Measurements from ENCODE around the gene PFKFB1. TPM values are rescaled to one million over a fixed set of nuclear protein-coding genes. Genes with fewer than 3 reads are reported as not detected.

PFKFB1 gene
- total RNA-seq, 1 experiment from 2014 or later = 0.81 TPM

DNA sequence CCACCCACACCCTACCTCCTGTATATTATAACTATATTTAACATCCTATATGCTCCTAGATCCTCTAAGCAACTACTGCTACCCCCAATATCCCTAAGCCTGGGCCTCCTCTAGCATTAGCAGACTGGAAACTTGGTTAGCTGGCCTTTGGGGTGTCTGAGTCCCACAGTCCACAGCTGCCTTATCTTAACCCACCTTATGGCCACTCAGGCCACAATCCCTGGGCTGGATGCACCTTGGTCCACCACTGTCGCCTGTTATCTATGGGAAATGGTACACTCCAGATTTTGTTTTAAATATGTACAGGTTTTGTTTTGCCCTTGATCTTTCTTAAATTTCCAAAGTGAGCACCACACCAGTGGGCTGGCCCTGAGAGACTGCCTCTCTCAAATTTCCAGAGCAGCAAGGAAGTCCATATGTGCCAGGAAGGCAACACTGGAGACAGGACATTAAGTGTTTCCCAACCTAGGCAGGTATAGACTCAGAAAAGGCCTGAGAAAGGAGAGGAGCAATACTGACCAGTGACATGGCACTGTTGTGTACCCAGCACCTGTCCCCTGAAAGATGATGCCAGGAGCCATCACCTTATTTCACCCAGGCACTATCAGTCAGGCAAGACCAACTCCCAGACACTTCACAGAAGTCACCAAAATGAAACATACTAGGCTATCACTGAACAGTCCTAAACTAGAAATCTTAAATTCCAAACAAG lies 921 bp downstream of the PFKFB1 start:
- no peaks in the 10 kb centered on the region for H3K9me2 ChIP-seq (ENCODE audit: insufficient read depth)
- H3K4me2 ChIP-seq (ENCODE audit: low read length) = no peak overlapping the region
- no peak overlapping the region for H3K27ac ChIP-seq (ENCODE audit: low read depth, low read length)
- H3K9ac ChIP-seq (ENCODE audit: low read length) = no peak overlapping the region
- no peaks in the 10 kb centered on the region for H3K27me3 ChIP-seq (ENCODE audit: insufficient read depth, low read length)
- intact Hi-C loops (cut with micrococcal nuclease) = no loop called here
- H3K79me2 ChIP-seq (ENCODE audit: insufficient read depth, low read length) = no peaks in the 10 kb centered on the region
- H3K9me3 ChIP-seq (ENCODE audit: control insufficient read depth in 1 of 2, insufficient read depth in 1 of 2, low read depth in 1 of 2, low read length in 2 of 2) = no peaks in the 10 kb centered on the region
- no peak for DNase-seq (ENCODE audit: low read depth, low spot score)
- TF ChIP-seq POLR2AphosphoS5 (IDR thresholded peaks at IDR 0.05; ENCODE audit: low read depth, low read length) (no peak), EZH2phosphoT487 (IDR thresholded peaks at IDR 0.05; ENCODE audit: borderline replicate concordance) (no peak), MAX (IDR thresholded peaks at IDR 0.05) (no peak), YY1 (IDR thresholded peaks at IDR 0.05; ENCODE audit: extremely low read depth, insufficient replicate concordance, low read depth, low read length) (no peak), REST (IDR thresholded peaks at IDR 0.05; ENCODE audit: low read depth) (no peak)
- no peaks in the 10 kb centered on the region for H3K4me1 ChIP-seq (ENCODE audit: control insufficient read depth in 1 of 2, insufficient read depth in 2 of 2, low read length in 2 of 2)
- no peak for ATAC-seq
- POLR2A ChIA-PET = no interaction called here
- CTCF ChIA-PET = no interaction called here
- H2AFZ ChIP-seq (ENCODE audit: low read depth, low read length, poor library complexity, severe bottlenecking) = no peak overlapping the region
- BruUV-seq (replicated peaks) = no TSS peak
- H3K36me3 ChIP-seq (ENCODE audit: control insufficient read depth in 1 of 2, insufficient read depth in 2 of 2, low read length in 2 of 2) = no peaks in the 10 kb centered on the region
- RAD21 ChIA-PET (ENCODE audit: low non-redundant PET in 1 of 2, low total read pairs in 2 of 2, uncharacterized antibody in 2 of 2, unreplicated experiment in 2 of 2) = no interaction called here
- no peak overlapping the region for H3K4me3 ChIP-seq (replicated peaks in 1 of 2; ENCODE audit: low read depth in 1 of 2, low read length in 2 of 2)
- no peaks in the 10 kb centered on the region for H4K20me1 ChIP-seq (ENCODE audit: insufficient read depth)

Measured in HCT116 (cell line).